GM18526 (cell line): ENCODE results near the gene RIF1.

Source experiments
- POLR2A ChIP-seq: IDR thresholded peaks from 3 replicates; pipeline ENCODE4 v1.6.1; 2011; ENCODE audit not compliant: insufficient read length; ENCODE audit errors: extremely low read depth

The RIF1 gene, protein sequence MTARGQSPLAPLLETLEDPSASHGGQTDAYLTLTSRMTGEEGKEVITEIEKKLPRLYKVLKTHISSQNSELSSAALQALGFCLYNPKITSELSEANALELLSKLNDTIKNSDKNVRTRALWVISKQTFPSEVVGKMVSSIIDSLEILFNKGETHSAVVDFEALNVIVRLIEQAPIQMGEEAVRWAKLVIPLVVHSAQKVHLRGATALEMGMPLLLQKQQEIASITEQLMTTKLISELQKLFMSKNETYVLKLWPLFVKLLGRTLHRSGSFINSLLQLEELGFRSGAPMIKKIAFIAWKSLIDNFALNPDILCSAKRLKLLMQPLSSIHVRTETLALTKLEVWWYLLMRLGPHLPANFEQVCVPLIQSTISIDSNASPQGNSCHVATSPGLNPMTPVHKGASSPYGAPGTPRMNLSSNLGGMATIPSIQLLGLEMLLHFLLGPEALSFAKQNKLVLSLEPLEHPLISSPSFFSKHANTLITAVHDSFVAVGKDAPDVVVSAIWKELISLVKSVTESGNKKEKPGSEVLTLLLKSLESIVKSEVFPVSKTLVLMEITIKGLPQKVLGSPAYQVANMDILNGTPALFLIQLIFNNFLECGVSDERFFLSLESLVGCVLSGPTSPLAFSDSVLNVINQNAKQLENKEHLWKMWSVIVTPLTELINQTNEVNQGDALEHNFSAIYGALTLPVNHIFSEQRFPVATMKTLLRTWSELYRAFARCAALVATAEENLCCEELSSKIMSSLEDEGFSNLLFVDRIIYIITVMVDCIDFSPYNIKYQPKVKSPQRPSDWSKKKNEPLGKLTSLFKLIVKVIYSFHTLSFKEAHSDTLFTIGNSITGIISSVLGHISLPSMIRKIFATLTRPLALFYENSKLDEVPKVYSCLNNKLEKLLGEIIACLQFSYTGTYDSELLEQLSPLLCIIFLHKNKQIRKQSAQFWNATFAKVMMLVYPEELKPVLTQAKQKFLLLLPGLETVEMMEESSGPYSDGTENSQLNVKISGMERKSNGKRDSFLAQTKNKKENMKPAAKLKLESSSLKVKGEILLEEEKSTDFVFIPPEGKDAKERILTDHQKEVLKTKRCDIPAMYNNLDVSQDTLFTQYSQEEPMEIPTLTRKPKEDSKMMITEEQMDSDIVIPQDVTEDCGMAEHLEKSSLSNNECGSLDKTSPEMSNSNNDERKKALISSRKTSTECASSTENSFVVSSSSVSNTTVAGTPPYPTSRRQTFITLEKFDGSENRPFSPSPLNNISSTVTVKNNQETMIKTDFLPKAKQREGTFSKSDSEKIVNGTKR (N-terminal part only)

DNA sequence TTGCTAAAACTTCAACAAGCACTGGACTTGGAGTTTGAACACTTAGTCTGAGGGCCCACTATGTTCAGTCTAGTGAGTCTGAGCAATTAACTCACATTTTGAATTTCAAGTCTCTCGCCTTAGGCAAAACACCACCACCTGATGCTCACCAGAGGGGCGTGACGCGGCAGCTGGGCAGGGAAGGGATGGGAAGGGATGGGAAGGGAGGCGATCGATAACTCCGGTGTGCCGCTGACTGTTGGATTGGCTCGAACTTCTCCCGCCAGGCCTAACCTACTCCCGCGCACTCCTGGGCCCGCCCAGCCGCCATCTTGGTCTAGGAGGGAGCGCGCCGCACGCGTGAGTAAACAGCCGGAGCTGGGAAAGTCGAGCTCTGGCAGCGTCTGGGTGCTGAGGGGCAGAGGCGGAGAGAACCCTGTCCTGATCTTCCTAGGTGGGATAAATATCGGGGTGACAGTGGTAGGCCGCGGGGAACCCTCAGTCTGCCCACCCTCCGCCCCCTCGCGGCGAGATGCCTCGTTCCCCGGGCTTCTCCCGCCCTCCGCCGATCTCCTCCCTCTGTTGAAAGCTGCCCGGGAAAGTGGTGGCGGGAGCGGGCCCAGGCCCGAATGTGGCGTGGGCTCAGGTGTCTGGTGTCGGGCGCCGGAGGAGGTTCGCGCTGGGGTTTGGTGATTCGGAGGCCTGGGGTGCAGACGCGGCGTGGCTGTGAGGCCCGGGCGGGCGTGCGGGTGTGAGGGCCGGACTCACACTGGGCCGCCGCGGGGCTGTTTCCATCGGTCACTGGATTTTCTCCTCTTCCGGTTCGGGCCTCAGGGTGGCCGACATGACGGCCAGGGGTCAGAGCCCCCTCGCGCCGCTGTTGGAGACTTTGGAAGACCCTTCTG lies at the start of gene RIF1:
TSS of gene RIF1 (plus strand) at position 302 of the 884 bp plus-strand sequence. CDS start at position 824, 522 bp downstream.
- TF ChIP-seq POLR2A, result peak; percentile 72

DNA sequence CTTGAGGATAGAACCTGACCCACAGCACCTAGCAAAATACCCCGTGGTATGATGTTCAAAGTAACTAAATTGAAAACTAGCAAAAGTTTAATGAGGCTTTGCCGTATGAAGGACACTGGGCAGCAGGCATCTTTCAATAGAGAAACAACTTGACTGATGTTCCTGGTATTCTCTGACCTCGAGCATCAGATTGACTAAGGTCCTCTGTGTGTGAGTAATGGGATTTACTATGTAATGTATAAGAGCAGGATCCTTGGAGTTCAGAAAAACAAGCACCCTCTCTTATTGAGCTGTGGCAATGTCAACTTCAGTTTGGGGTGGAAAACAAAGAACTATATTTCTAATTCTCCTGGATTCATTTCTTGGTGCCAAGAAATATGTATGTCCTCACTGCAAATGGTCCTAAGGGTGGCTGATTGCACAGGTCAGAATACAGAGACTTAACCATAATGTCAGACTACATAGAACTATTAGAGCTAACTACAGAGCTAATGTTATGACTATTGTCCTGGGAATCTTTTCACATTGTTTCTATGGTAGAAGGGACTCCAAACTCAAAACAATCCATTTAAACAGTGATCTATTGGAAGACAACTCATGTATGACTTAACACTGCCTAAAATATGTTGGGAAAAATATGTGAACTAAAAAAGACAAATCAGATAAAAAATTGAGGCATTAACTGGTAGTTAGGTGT lies 47.9 kb upstream of the RIF1 start:
- no peak for TF ChIP-seq POLR2A

DNA sequence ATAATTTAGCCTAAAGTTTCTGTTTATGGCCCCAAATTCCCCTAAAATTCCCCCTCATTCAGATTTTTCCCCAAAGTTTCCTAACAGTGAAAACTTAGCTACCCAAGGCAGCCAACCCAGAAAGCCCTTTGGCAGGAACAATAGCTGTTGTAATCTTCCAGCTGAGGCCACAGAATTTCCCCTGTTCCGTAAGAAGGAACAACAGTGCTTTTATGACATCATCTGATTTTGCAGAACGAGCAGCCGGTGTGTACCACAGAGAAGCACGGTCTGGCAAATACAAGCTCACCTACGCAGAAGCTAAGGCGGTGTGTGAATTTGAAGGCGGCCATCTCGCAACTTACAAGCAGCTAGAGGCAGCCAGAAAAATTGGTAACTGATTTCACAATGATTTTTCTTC lies 46.0 kb upstream of the RIF1 start:
- no peak for TF ChIP-seq POLR2A

DNA sequence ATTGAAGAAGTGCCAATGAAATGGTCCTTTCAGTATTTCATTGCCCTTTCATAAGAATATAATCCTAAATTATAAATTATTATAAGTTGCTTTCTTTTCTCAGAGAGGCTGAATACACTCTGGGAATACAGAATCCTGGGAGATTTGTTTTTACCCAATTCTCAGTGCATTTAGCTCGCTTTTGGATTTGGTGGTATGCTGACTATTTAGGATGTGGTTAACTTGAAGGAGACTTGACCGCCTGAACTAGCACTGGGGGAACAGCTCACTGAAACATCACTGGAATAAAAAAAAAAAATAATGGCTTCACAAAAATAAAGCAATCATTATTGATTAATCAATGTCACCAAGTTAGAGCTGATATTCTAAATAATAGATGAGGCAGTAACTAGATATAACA lies 42.1 kb upstream of the RIF1 start:
- no peak for TF ChIP-seq POLR2A

DNA sequence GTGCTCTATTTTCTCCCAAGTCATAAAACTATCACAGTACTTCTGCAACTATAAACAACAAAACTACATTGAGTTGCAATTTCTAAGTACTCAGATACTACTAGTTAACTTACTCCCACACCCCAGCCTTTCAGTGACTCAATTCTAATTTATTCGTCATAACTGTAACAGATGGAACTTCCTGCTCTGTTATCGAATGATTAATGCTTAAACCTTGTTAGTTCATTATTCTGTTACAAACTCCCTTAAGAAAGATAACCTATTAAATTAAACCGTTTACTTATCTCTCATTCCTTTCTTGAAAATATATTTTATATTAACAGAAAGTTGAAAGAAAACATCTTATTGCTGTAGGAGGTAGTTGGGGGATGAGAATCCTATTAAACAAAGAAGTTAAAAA lies 35.3 kb upstream of the RIF1 start:
- TF ChIP-seq POLR2A, result no peak

DNA sequence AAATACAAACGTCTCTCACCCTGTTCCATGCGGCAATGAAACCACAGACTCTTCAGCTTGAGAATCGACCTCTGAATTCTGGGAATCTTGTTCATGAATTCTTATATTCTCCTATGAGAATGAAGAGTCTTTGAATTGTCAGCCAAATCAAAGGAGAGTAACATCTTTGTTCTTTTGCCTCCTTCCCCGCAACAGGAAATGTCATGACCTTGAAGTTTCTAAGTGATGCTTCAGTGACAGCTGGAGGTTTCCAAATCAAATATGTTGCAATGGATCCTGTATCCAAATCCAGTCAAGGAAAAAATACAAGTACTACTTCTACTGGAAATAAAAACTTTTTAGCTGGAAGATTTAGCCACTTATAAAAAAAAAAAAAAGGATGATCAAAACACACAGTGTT lies 30.5 kb upstream of the RIF1 start:
- TF ChIP-seq POLR2A, result no peak

DNA sequence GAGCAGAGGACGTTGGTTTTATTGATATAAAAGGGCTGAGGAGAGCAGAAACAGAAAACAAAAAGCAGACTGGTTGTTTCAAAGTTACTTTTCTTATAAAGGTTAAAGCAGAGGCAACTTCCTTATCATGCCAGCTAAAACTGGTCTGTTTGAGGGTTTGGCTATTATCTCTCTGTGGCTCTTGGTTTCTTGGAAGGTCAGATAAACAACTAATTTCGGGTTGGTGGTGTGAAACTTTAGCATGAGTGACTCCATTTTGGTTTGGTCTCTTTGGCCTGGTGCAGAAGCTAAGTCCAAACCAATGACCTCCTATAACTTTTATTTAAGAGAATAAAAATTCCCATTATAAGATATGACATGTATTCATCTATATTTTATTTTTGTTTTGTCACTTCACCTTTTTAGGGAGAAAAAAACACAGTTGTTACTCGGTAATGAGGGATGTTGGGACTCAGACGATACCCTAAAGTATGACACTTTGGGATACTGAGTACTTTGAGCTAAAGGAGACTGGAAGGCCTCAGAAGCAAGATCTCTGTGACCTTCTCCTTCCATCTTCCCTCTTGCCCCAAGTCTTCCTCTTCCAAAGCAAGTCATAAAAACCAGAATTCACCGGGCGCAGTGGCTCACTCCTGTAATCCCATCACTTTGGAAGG lies 29.0 kb upstream of the RIF1 start:
- no peak for TF ChIP-seq POLR2A

DNA sequence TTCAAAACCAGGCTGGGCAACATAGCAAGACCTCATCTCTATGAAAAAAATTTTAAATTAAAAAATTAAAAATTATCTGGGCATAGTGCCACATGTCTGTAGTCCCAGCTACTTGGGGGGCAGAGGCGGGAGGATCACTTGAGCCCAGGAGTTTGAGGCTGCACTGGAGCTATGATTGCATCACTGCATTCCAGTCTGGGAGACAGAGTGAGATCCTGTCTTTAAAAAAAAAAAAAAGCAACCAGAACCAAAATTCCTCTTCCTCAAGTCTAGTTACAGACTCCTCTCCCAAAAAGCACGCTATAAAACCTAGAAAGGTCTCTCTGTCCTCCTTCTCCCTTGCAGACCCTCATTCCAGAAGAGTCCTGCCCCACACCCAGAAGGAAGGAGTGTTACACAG lies 28.4 kb upstream of the RIF1 start:
- TF ChIP-seq POLR2A, result no peak

DNA sequence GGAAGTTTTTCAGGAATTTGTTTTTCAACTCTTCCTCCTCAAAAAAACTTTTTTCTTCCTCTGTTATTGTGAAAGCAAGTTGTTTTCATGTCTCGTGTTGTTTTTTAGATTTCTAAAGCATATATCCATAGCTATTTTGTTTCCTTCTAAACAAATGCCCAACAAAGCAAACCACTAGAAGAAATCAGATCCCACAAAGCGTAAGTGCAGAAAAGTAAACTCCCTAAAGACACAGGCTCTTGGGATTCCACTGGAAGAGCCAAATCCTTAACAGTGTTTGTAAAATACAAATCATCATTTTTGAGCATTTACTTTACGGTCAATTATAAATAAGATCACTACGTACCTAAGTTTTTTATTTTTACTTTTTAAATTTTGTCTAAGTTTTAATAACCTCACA lies 21.7 kb upstream of the RIF1 start:
- no peak for TF ChIP-seq POLR2A

DNA sequence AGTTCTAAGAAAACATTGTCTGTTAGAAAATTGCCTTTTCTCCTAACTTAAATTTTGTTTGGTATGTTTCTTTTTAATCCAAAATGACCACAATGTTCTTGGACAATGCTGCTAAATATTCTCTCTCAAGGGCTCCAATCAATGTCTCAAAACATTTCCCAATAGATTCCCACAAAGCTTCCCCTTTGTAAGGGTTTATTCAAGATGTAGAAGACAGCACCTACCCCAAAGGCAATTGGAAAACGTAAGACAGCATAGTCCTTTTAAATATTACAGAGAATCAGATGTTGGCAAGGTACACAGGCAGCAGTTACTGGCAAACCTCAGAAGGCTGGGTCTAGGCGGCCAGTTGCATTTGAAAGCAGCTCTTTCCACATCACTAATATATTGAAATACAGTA lies 18.3 kb upstream of the RIF1 start:
- no peak for TF ChIP-seq POLR2A

DNA sequence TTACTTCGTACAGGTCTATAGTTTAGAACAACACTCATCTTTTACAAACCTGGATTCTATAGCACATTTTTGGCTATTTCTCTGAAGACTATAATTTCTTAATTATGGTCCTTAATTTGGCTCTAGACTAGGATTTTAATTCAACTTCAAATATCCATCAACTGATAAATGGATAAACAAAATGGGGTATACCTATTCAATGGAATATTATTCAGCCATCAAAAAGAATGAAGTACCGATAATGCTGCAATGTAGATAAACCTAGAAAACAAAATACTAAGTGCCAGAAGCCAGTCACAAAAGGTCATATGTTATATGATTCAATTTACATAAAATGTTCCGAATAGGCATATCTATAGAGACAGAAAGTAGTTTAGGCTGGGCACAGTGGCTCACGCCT lies 15.2 kb upstream of the RIF1 start:
- no peak for TF ChIP-seq POLR2A

DNA sequence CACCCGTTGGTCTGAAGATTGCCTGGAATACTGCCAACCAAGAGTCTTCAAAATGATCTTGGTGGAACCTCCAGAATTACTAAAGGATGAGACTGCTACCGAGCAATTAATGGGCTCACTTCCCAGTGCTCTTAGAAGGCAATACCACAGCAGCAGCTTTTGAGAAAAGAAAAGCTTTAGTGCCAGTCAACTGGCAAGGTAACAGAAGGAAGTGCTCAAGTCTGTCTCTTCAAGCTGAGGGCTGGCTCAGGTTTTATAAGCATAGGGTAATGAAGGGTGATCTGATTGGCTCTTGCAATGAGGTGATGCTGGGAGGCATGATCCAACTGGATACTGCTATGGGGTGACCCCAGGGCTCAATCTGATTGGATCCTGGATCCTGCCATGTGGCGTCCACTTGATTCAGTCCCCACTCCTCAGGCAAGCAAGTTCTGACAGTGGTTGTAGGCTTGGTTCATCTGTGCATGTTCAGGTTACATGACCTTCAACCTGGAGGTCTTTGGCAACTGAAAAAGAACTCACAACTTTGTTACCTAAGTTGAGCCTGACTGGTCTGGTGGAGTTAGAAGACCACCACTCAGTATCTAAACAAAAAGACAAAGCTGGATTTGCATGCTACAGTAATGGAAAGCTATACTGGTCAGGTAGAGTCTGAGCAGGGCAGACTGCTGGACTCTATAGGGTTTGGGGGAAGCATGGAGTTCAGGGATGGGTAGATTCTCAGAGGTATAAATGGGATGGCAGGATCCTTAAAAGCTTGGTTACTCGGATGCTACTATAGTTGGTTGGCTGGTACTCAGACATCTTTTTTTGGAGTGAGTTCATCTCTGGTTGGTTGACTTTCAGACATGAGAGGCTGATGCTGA lies 14.0 kb upstream of the RIF1 start:
- TF ChIP-seq POLR2A, result no peak

DNA sequence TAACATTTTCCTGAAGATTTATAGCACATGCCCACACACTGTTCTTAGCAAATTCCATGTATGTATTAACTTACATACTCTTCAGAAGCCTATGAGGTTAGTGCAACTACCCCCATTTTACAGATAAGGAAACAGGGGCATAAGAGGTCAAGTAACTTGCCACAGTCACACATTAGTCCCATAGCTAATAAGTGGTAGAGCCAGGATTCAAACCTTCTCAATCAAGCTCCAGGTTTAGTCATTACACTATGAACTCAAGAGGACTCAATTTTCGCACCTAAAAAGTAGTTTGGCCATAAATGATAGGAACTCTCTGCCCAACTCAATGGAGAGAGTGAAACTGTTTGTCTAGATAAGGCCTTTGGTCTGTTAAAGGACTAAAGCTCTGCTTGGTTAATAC lies 9.7 kb upstream of the RIF1 start:
- no peak for TF ChIP-seq POLR2A

DNA sequence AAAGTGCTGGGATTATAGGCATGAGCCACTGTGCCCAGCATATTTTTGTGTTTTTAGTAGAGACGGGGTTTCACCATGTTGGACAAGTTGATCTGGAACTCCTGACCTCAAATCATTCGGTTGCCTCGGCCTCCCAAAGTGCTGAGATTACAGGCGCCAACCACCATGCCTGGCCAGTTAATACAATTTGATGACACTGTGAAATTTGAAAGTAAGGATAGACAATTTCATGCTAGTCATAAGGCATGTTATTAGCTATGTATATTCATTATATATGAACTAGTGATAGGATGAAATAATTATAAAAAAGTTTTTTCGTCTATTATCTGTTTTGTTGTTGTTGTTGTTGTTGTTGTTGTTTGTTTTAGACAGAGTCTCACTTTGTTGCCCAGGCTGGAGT lies 8.6 kb upstream of the RIF1 start:
- TF ChIP-seq POLR2A, result no peak
